ENCODE results near the gene KCNS1.

DNA sequence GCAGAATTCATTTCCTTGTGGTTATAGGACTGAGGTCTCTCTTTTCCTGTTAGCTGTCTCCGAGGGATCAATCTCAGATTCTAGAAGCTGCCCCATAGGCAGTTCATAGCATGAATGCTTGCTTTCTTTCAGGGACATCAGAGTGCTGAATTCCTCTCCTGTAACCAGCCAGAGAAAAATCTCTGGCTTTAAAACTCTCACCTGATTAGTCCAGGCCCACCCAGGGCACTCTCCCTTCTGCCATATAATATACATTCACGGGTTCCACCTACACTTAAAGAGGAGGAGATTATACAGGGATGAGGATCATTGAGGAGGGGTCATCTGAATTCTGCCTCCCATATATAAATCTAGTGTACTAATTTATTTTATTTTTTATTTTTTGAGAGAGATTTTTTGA, 2.1 kb upstream of the KCNS1 start:
- TF ChIP-seq, protein P1, sequence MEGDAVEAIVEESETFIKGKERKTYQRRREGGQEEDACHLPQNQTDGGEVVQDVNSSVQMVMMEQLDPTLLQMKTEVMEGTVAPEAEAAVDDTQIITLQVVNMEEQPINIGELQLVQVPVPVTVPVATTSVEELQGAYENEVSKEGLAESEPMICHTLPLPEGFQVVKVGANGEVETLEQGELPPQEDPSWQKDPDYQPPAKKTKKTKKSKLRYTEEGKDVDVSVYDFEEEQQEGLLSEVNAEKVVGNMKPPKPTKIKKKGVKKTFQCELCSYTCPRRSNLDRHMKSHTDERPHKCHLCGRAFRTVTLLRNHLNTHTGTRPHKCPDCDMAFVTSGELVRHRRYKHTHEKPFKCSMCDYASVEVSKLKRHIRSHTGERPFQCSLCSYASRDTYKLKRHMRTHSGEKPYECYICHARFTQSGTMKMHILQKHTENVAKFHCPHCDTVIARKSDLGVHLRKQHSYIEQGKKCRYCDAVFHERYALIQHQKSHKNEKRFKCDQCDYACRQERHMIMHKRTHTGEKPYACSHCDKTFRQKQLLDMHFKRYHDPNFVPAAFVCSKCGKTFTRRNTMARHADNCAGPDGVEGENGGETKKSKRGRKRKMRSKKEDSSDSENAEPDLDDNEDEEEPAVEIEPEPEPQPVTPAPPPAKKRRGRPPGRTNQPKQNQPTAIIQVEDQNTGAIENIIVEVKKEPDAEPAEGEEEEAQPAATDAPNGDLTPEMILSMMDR (optimal IDR thresholded peaks at IDR 0.05 in 1 of 3, IDR thresholded peaks at IDR 0.05 in 1 of 3, conservative IDR thresholded peaks at IDR 0.05 in 1 of 3; ENCODE audit: extremely low read depth in 1 of 3, insufficient read depth in 2 of 3, low read length in 3 of 3), result no peak
- no peak for TF ChIP-seq EZH2 (IDR thresholded peaks at IDR 0.05; ENCODE audit: low read length)
